Large intestine (tissue), 3 donors: ENCODE measurements around the gene CLASP1. TPM values are rescaled to one million over a fixed set of nuclear protein-coding genes. Genes with fewer than 3 reads are reported as not detected.
"Not testable (repeated sequence)": the region's sequence is repeated elsewhere in the genome, so short reads cannot be mapped to it uniquely, and the experiment has no call there.

Source experiments
- DNase-seq, 2 donors: peaks; one replicate each; pipeline versions ENCODE4 v3.0.0 to v3.0.0-alpha.2; 2013
- H3K27ac ChIP-seq: one replicate; pipeline ENCODE4 v1.5.1; 2013; ENCODE audit warnings: low read length
- H3K27me3 ChIP-seq: 2 replicates; pipeline ENCODE4 v1.6.1; 2013; ENCODE audit warnings: low read length; ENCODE audit not compliant: control insufficient read depth, insufficient read depth
- H3K36me3 ChIP-seq: 2 replicates; pipeline ENCODE4 v1.6.1; 2013; ENCODE audit warnings: low read length; ENCODE audit not compliant: control insufficient read depth, insufficient read depth
- H3K4me1 ChIP-seq: one replicate; pipeline ENCODE4 v1.6.1; 2013; ENCODE audit warnings: low read length; ENCODE audit not compliant: control insufficient read depth, insufficient read depth
- H3K4me3 ChIP-seq: one replicate; pipeline ENCODE4 v1.5.1; 2013; ENCODE audit warnings: low read length
- H3K9me3 ChIP-seq: one replicate; pipeline ENCODE4 v1.6.1; 2013; ENCODE audit warnings: mild to moderate bottlenecking, low read depth, low read length, moderate library complexity; ENCODE audit not compliant: control insufficient read depth
- WGBS: methylation state at CpG from one replicate; pipeline ENCODE4 v1.1.5; 2013; ENCODE audit warnings: low lambda C conversion rate; ENCODE audit not compliant: insufficient coverage; 5-methylcytosine and 5-hydroxymethylcytosine counted together
- polyA plus RNA-seq: library from polyadenylated mRNA; unstranded; fragments of 120-200 nt; gene quantifications from one replicate; pipeline ENCODE4 v1.2.1, GENCODE V29; 2013

Gene CLASP1
- polyA plus RNA-seq, 1 donor, result 31.8 TPM

DNA sequence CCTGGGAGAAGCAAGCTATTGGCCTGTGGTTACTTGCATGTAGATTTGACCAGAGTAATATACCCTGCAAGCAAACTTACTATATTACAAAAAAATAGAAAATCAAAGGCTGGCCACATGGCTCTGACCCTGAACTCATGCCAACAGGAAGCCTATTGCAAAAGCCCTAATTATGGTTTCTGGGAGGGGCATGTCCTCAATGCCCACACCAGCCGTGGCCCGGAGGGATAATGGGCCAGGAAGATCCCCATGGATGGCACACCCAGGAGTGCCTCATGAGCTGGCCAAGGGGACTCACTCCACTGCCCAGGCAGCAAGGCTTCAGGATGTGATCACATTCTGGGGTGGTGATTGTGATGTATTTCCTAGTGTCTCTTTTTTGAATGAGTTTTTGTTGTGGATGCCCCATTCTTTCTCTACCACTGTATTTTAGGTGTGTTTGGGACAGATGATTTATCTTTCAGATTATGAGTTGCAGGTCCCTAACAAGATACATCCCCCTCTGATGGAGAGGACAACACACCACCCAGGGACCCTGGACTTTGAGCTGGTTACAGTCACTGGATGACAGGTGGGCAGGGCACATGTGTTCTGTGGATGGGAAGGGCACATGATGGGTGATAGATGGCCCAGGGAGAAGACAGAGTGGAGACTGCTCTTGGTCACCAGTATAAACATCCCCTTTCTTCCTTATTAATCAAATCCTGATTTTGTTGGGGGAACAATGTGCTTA lies 345.6 kb downstream of the CLASP1 start:
- H3K27ac ChIP-seq, result no peak overlapping the region
- H3K4me1 ChIP-seq, result no peaks in the 10 kb centered on the region
- H3K9me3 ChIP-seq, result no peaks in the 10 kb centered on the region
- no peak overlapping the region for H3K4me3 ChIP-seq
- WGBS, result no CpG with 5 or more reads among the region's 2 CpGs
- no peaks in the 10 kb centered on the region for H3K36me3 ChIP-seq
- peaks cover 6% of the 10 kb centered on the region for H3K27me3 ChIP-seq
- DNase-seq, result no peak

DNA sequence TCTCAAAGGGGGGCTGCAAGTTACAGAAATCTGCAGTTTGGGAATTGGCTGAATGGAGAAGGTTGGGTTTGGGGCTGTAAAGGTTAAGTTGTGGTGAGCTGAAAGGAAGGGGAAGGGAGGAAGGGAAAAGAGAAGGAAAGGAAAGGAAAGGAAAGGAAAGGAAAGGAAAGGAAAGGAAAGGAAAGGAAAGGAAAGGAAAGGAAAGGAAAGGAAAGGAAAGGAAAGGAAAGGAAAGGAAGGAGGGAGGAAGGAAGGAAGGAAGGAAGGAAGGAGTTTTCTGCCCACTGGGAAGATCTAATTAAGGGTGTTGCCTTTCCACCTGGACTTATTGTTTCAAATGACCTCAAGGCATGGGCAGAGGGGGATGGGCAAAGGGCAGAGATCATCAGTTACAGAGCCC lies 348.1 kb downstream of the CLASP1 start:
- not testable (repeated sequence) for H3K27ac ChIP-seq, H3K4me1 ChIP-seq, H3K36me3 ChIP-seq, H3K27me3 ChIP-seq, H3K4me3 ChIP-seq, H3K9me3 ChIP-seq, DNase-seq

DNA sequence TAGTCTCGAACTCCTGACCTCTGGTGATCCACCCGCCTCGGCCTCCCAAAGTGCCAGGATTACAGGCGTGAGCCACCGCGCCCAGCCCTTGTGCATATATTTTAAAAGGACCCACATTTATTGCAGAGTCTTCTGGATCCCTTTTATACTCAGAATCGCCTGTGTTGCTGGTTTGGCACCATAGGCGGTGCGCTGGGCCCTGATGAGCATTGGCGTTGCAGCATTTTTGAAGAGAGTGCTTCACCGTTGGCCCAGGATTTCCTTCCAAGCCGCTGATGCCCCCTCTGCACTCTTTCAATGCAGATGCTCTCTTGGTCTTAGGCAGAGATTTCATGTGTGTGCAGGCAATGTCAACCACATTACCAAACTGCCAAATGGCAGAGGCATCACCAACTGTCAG lies 350.8 kb downstream of the CLASP1 start:
- Histone ChIP-seq H3K9me3 (no peaks in the 10 kb centered on the region), H3K4me1 (no peaks in the 10 kb centered on the region), H3K4me3 (no peak overlapping the region), H3K36me3 (no peaks in the 10 kb centered on the region), H3K27ac (no peak overlapping the region), H3K27me3 (no peaks in the 10 kb centered on the region)
- no peak for DNase-seq
- WGBS, result no CpG with 5 or more reads among the region's 12 CpGs

DNA sequence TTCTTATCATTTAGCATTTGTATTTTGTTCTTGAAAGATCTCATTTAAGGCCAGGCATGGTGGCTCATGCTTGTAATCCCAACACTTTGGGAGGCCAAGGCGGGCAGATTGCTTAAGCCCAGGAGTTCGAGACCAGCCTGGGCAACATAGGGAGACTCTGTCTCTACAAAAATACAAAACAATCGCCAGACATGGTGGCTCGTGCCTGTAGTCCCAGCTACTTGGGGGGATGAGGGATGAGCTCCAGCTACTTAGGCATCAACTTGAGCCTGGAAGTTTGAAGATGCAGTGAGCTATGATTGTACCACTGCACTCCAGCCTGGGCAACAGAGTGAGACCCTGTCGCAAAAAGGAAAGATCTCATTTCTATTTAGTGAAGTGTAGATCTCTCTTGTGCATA lies 351.4 kb downstream of the CLASP1 start:
- H3K9me3 ChIP-seq, result not testable (repeated sequence)
- no CpG with 5 or more reads among the region's 5 CpGs for WGBS

DNA sequence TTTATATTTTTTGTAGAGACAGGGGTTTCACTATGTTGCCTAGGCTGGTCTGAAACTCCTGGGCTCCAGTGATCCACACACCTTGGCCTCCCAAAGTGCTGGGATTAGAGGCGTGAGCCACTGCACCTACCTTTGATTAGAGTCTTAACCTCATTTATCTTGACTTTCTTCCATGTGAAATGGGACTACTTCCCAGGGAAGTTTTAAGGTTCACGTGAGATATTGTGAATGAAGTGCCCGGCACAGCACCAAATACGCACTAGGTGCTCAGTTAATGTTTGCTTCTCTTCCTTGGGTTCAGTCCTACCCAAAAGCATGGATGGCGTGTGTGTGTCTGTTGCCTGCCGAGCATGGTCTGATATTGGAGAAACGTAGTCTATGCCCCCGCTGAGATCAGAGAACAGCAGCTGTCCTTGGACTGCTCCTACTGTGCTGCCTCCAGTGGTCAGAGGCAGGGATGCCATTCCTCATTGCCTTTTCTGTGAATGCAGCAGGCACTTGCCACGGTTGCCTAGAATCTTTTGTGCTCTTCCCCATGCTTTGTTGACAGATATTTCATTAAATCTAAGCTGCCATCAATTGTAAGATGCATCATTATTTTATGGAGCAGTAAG lies 351.9 kb downstream of the CLASP1 start:
- no CpG with 5 or more reads among the region's 9 CpGs for WGBS
- Histone ChIP-seq H3K27me3 (no peaks in the 10 kb centered on the region), H3K4me3 (no peak overlapping the region), H3K36me3 (no peaks in the 10 kb centered on the region), H3K27ac (no peak overlapping the region), H3K4me1 (no peaks in the 10 kb centered on the region), H3K9me3 (no peaks in the 10 kb centered on the region)
- no peak for DNase-seq

More for the DNA sequence above, 351.4 kb downstream of the CLASP1 start:
- H3K27ac ChIP-seq, DNase-seq, H3K27me3 ChIP-seq, H3K4me3 ChIP-seq, H3K4me1 ChIP-seq, H3K36me3 ChIP-seq: not testable (repeated sequence)

DNA sequence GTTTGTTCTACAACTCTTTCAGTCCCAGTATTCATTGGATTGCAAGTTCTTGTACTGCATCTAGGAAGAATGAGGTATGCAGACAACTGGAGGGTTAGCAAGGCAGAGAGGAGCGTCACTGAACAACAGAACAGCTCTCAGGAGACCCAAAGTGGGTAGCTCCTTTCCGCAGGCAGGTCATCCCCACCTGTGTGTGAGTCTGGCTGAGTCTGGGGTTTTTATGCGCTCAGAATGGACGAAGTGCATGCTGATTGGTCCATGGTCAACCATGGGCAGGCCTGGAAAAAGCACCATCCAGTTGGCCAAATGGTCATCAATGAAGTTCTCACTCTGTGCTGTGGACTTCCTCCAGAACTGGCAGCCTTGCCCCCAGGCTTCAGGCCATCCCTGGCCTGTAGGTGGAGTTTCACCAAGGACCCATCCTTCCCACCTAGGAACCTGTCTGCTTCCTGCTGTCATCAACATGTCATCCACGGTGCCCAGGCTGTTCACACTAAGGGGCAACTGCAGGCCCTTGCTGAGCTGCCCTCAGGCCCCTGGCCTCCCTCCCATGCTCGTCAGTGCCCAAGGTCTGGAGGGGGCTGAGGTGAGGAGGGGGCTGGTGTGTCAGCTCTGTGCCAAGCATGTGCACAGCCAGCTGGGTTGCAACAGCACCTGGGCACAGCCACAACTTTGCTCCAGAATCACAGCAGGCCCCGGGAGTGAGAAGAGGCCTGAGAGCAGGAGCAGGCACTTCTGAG lies 353.2 kb downstream of the CLASP1 start:
- Histone ChIP-seq H3K36me3 (no peaks in the 10 kb centered on the region), H3K4me1 (no peaks in the 10 kb centered on the region), H3K9me3 (no peaks in the 10 kb centered on the region), H3K4me3 (no peak overlapping the region), H3K27ac (no peak overlapping the region), H3K27me3 (no peaks in the 10 kb centered on the region)
- DNase-seq, result no peak
- WGBS, result no CpG with 5 or more reads among the region's 7 CpGs

DNA sequence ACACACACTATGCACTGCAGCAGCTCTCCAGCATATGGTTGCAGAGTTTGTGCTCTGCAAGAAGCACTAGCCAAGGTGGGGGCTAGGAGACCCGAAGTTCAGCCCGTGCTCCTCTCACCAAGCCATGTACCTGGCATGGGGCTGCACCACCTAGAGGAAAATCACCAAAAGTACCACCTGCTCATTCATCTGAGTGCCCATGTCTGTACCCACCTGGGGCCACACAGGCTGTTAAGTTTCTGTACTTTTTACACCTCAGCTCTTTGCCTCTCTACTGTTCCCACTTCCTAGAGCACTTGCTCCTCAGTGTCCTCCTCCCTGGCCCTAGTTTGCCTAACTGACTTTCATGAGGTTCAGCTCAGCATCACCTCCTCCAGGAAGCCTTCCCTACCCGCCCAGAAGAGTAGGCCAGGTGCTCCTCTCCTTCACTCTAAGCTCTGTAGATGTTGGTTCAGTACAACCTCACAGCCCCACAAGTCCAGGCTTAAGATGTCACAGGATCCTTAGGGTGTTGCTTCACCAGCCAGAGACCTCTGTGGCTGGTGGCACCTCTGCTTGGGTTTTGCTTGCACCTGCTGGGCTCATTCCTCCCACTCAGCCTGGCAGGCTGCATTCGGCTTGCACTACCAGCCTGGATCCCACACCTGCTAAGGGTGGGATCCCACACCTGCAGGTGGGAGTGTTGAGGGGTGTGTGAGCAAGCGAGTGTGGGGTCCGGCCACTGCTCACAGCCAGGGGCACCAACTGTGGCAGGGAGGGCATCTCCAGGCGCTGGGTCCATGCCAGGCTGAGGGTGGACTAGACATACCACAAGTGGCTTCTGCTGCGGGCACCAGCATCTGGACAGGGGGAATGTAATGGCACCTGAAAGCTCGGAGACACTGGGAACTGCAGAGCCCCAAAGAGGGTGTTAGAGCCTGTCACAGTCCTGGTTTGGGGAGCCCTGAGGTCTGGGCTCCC lies 354.1 kb downstream of the CLASP1 start:
- WGBS, result no CpG with 5 or more reads among the region's 9 CpGs
- DNase-seq, result no peak
- no peaks in the 10 kb centered on the region for H3K4me1 ChIP-seq
- no peak overlapping the region for H3K4me3 ChIP-seq
- no peaks in the 10 kb centered on the region for H3K27me3 ChIP-seq
- no peaks in the 10 kb centered on the region for H3K9me3 ChIP-seq
- no peaks in the 10 kb centered on the region for H3K36me3 ChIP-seq
- no peak overlapping the region for H3K27ac ChIP-seq

DNA sequence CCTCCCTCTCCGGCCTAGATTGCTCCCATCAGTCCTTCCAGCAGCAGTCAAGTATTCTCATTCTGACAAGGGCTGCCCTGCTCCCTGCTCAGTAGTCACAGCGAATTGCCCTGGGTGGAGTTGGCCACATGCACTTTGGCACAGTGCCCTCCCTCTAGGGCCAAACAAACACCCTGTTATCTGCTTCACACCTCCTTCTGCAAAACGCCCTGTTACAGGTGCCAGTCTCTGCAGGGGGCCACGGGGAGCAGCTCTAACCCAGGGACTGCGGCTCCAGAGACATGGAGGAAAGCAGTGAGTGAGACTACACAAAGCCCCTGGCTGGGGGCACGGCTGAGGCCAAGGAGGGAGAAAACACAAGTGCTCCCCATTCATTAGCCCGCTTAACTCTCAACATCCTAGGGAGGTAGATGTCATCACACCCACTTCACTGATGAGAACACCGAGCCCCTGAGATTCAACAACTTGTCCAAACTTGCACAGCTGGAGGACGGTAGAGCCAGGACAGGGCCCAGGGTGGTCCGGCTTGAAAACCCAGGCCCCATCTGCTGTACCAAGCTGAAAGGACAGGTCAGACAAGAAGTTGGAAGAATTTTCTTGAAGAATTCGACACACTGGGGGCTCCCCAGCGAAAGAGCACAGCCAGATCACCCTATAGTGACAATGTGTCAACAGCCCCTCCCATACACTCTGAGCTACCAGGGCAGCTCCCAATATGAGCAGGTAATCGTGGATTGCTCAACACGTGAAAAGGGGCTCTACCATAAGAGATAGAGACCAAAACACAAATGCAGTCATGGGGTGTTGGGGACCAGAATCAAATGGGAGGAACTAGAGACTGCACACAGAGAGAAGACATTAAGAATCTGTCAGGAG lies 355.6 kb downstream of the CLASP1 start:
- H3K4me3 ChIP-seq, result no peak overlapping the region
- no CpG with 5 or more reads among the region's 14 CpGs for WGBS
- no peaks in the 10 kb centered on the region for H3K36me3 ChIP-seq
- no peaks in the 10 kb centered on the region for H3K27me3 ChIP-seq
- no peak overlapping the region for H3K27ac ChIP-seq
- peak in 1 of 2 donors; percentile 25 for DNase-seq
- H3K4me1 ChIP-seq, result no peaks in the 10 kb centered on the region
- H3K9me3 ChIP-seq, result no peaks in the 10 kb centered on the region

DNA sequence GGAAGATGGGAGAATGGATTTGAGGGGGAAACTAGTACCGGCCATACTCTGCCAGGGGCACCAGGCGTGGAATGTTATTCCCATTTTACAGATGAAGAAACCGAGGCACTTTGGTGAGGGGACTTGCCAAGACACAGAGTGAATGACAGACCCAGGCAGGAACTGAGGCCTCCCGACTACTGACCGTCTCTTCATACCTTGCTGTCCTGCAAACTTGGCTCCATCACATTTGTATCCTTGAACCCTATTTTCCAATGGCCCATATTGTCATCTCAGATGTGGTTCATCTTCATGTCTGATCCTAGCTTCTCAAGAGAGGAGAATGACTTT lies 358.0 kb downstream of the CLASP1 start:
- Histone ChIP-seq H3K36me3 (no peaks in the 10 kb centered on the region), H3K4me1 (no peaks in the 10 kb centered on the region), H3K9me3 (no peaks in the 10 kb centered on the region), H3K27ac (no peak overlapping the region), H3K4me3 (no peak overlapping the region), H3K27me3 (peaks cover 4% of the 10 kb centered on the region)
- no peak for DNase-seq
- WGBS, result no CpG with 5 or more reads among the region's 5 CpGs
